Measurements from ENCODE around the gene ATP5PD.

GRCh38 chr17:75075597-75076336 lies 29.0 kb upstream of the ATP5PD start:
- TF ChIP-seq CTCF (IDR thresholded peaks at IDR 0.05) (no peak), ZNF396 (CRISPR knock-in tag; IDR thresholded peaks at IDR 0.05; ENCODE audit: borderline replicate concordance) (no peak), CREB1 (CRISPR knock-in tag; IDR thresholded peaks at IDR 0.05) (no peak), TEAD4 (CRISPR knock-in tag; IDR thresholded peaks at IDR 0.05) (no peak), NFE2L1 (CRISPR knock-in tag; IDR thresholded peaks at IDR 0.05) (no peak), MAX (CRISPR knock-in tag; IDR thresholded peaks at IDR 0.05) (no peak), SMAD4 (CRISPR knock-in tag; IDR thresholded peaks at IDR 0.05) (no peak), ESRRA (CRISPR knock-in tag; IDR thresholded peaks at IDR 0.05; ENCODE audit: borderline replicate concordance) (no peak), RELA (CRISPR knock-in tag; IDR thresholded peaks at IDR 0.05; ENCODE audit: borderline replicate concordance) (no peak), HMGXB4 (CRISPR knock-in tag; IDR thresholded peaks at IDR 0.05) (no peak), TEAD1 (CRISPR knock-in tag; IDR thresholded peaks at IDR 0.05) (no peak)

All from WTC11 (cell line).